GM18909 (cell line): ENCODE measurements around the gene SBF2.
"Not testable (repeated sequence)": the region's sequence is repeated elsewhere in the genome, so short reads cannot be mapped to it uniquely, and the experiment has no call there.

ENCODE experiments used
- ATAC-seq: cut with Tn5 transposase; IDR thresholded peaks from one replicate; pipeline ENCODE4 v1.9.1; 2021; ENCODE audit warnings: mild to moderate bottlenecking; ENCODE audit not compliant: unreplicated experiment, poor library complexity

The SBF2 gene

DNA sequence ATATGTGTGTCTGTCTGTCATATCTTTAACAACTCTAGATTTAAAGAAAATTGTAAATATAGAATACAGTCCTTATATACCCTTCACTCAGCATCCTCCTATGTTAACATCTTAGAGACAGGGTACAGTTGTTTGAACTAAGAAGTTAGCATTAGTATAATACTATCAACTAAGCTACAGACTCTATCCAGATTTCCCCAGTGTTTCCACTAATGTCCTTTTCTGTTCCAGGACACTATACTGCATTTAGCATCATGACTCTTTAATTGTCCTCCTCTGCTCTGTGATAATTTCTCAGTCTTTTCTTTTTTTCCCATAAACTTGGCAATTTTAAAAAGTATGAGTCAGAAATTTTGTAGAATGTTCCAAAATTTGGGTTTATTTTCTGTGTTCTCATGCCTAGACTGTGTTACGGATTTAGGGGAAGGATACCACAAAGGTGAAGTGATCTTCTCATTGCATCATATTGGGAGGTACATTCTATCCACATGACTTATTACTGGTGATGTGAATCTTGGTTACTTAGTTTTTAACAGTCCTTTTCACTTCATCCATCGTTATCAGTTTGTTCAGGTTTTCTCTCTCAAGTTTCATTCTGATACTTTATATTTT is 168.4 kb downstream of the SBF2 start:
- ATAC-seq = no peak

DNA sequence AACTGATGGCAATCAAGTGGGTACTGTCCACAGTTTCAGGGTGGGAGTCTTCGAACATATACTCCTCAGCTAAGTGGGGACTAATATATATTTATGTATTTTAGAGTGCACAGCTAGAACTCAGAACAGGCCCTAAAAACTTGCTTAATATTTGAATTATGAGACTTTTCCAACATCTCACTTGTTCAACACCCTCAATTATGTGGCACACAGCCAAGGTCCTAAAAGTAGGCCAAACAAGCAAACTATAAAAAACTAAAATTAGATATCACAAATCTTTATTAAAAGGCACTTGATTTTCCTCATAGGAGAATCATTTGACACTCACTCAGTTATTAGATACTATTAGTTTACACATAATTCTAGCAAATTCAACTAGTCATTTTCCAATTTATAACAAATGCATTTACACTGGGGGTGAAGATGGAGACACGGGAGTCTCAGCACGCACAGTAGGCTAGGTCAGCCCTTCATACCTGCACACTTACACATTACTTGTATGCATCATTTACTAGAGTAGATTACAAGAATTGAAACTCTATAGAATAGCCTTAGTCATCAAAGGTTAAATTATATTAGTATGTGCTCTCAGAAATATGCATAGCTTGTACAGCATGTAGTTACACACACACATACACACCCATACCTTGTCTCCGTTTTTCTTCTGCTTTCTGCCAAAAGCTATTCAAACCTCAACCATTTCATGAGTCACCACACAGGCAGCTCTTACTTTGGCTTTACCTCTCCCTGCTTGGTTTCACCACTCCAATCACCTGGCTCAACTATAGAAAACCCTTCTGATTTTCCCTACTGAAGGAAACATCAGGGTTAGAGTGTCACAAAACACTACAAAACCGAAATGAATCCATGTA is 171.5 kb downstream of the SBF2 start:
- no peak for ATAC-seq

DNA sequence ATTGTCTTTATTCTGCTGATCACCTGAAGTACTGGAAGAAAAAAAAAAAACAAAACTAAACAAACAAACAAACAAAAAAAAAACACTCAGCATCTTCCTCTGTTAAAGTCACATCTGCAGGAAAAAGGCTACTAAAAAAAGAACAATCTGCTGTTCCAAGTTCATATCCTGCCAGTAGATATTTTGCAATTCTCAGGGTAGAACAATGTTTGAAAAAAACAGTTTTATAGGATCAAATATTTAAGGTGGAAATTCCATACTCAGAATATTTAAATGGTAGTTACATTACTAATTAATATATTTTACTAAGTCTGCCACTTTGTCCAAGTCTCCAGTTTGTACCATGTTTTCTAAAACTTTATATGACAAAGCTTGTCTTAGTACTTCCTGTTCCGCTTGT is 175.2 kb downstream of the SBF2 start:
- ATAC-seq = no peak

DNA sequence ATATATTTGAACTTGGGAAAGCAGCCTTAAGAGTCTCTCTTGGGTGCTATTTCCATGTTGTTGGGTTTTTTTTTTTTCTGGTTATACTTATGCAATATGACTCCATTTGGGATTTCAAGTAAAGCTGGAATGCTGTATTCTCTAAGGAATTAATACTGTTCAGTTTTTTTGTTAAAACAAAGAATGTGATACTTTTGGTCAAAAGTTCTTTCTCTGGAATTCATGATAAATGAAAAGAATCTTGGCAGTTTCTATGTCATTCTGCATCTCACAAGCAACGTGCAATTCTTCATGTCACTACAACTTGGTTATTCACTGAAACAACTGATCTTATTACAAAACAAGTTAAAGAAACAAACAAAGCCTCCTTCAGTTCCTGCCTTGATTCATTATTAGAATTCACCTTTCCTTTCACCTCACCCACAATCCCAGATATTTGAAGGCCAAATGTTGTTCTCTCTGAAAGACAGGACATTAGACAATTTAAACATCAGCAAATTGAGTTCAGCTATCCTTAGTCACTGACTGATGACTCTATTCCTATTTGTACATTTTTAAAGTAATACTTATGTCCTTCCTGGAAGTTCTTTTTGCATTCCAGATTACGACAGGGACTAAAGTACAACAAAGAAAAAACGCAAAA is 176.2 kb downstream of the SBF2 start:
- no peak for ATAC-seq

DNA sequence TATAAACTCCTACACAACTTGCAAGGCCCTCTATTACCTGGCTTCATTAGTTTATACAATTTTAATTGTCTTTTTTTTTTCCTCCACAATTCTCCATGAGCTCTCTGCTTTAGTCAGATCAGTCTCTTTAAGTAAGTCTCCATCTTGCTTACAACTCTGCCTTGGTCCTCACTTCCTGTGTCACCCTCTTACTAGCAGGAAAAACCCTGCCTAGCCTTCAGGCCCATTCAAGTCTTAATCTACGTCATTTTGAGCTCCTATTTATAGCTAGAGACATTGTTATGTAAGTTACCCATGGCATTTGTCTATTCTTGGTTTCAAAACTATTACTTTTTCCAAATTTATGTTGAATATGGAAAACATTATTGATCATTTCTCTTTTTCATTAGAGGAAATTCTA is 177.4 kb downstream of the SBF2 start:
- no peak for ATAC-seq

DNA sequence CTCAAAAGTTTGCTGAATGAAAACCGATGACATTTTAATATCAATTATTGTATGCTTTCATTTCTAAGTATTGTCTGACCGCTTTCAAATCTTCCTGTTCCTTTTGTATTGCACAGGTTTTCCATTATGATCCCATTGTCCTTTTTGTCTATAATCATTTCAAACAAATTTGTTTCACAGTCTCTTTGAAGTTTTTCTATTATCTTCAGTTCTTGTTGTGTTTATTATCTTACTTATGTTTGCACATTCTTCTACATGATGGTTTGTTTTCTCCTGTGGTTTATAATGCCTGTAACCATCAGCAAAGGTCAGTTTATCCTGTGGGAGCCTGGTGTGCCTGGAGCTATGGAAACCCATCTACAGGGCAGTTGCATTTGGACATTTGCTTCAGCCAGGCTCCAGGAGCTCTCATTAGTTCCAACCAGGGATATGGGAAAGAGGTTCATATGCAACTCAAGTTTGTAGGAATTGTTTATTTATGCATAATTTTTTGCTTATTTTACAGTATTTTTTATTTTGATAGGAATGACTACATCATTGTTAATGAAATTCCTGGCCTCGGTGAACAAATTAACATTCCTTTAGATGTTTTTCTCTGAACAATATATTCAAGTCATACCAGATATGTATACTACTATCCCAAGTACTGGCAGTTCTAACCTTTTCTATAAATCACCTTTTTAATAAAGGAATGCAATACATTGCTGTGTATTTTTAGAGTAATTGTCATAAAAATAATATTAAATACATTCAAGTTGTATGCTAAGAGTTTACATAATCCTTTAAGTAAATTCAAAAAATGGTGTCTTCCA is 179.2 kb downstream of the SBF2 start:
- no peak for ATAC-seq

DNA sequence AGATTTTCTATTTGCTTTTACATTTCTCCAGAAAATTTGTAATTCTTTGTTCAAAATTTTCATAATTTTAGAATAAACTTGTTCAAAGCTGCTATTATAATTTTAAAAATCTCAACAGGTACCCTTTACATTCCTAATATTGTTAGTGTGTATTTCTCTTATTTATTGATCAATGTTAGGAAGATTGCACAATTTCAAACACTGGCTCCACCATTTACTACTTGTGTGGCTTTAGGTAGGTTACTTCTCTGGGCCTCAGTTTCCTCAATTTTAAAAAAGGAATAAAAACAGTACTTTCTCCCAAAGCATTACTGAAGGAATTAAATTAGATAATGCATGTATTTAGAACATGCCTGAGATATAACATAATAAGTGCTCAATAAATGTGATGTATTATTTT is 180.2 kb downstream of the SBF2 start:
- no peak for ATAC-seq

DNA sequence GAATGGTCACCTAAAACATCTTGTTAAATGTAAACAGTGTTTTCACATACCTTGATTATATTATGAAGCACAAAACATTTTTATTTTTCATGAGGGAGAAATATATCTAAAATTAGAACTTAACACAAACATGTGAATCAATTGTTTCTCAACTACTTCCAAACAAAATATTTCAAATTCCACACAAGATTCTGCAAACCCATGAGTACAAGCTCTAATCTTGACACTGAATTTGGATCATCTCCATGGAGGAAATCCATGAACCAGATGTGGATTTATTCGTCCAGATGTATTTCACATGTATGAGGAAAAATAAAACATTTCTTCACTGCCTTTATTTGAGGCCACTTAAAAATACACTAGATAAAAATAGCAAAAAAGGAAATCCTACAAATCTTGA is 184.2 kb downstream of the SBF2 start:
- ATAC-seq = no peak

DNA sequence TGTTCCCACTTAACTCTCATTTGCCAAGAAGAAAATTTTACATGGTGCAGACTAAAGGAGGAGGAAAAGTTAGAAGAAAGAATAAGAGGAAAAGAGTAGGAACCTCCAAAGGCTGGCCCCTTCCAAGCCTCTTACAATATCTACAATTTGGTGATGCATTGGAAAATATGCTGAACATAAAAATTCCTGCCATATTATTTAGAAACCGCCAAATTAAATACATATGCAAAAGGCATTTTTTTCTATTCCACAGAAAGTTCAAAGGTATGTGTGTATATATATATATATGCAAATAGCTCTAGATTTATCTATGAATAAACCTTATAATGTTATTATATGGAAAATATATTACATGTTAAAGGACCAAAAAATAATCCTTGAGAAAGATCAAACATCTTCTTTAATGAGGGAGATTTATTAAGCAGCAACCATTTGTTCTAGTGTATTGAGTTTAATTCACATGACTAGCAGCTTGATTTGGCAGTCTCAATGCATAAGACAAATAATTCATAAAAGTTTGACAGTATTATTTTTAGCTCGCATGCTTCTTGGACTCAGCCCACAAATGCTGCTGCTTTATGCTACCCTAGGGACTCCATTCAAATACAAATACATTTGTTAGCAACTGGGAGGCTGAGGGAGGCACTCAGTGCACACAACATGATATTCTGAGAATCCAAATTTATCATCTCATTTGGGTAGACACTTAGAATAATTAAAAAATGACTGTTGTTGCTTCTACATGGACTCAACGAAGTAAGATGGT is 184.9 kb downstream of the SBF2 start:
- no peak for ATAC-seq

DNA sequence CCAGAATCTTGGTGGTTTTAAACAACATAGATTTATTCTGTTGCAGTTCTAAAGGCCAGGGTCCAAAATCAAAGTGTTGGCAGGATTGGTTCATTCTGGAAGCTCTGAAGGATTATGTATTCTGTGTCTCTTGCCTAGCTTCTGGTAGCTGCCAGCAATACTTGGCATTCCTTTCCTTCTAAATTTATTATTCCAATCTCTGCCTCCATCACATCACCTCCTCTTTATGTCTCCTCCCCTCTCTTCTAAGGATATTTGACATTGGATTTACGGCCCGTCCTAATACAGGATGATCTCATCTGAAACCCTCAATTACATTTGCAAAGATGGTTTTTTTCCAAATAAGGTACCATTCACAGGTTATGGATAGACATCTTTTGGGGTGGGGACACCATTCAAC is 186.5 kb downstream of the SBF2 start:
- no peak for ATAC-seq

DNA sequence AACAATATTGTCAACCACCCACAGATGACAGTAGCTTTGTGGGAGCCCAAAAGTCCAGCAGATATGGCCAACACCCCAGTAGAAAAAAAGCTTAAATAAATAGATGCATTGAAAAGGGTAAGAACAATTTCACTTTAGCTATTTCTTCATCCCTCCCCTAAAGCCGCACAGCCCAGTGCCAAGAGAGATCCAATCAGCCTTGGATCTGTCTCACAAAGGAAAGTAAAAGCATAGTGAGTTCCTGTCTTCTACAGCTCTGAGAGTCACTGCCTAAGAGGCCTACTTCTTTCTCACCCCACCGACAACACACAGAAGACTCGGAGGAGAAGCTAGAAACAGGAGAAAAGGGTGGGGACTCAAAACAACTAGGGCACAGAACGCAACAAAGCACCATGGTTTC is 196.4 kb downstream of the SBF2 start:
- ATAC-seq = no peak

DNA sequence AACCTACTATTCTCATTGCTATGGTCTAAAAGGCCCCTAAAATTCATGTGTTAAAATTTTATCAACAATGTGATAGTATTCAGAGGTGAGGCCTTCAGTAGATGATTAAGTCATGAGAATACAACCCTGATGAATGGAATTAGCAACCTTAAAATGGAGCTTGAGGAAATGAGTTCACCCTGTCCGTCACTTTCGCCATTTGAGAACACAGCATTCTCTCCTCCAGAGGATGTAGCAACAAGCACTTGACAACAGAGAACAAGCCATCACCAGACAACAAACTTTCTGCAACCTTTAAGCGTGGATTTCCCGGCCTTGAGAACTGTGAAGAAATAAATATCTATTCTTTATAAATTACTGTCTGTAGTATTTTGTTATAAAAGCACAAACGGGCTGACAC is 197.0 kb downstream of the SBF2 start:
- ATAC-seq = no peak

DNA sequence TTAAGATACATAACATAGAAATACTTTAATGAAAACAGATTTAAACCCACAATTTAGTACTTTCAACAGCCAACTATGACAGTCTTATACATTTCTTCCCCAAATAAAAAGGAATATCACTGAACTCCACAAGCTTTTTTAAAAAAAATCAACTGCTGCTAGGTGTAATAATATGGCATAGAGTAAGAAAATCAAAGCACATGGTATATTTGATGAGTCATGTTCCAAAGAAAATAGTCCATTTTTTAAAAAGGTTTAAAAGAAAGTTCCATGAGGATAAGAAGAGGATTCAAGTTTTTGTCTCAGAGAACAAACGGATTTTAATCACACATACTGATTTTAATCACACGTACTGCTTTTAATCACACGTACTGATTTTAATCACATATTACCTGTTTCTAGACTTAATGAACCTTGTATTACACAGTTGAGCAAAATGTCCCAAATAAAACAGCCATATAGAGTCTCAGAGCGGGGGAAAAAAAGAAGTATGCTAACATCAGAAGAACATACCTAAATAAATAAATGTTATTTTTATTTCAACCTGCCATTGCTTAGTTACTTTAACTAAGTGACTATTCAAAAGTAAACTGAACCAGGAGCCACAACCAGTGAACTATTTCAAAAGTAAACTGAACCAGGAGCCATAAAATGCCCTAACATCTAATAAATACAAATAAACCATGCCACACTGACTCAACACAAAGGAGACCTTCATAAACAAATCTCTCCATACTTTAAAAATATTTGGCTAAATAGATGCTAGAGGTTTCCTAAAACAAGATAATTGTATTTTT is 198.4 kb downstream of the SBF2 start:
- ATAC-seq = no peak

DNA sequence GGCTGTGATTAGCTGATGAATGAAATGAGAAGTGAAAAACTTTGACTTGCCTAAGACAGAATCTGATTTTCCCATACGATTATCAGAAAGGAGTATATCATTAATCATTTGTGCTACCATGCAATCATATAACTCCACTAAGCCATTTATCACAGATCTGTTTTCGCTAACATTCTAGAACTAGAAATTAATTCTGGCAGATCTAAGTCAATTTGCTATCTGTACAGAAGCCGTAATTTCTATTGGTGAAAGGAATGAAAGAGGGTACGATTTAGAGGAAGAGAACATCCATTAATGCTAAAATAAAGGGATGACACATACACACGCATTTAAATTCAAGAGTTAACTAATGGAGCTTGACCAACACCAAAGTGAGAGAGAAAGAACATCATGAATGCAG is 201.6 kb downstream of the SBF2 start:
- no peak for ATAC-seq

DNA sequence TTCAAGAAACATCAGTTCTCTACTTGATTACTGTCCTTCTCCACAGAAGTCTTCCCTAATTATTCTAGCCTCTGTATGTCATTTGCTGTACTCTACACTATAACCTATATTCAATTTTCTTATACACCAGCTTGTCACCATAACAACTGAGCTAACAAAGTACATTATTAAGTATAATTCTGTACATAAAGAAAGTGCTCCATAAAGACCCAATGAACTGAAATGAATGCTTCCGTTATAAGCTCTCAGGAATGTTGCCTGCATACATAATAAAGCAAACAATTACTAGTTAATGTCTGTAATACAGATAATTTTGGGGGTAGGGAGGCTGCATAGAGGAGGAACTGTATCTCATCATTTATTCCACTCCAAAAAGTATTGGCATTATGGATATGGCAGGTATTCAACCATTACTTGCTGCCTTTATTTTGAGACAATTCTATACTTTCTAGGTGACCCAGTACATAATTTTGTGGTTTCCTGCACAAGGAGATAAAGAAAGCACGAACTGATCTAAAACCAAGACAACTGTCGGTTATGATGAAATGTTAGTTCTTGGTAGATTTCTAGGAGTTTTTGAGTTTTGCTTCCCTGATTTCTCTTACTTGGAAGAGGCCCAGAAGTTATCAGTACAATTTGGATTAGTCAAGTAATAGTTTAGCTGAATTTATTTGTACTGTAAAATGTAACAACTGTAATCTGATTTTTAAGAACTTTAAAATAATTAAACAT is 202.5 kb downstream of the SBF2 start:
- no peak for ATAC-seq

DNA sequence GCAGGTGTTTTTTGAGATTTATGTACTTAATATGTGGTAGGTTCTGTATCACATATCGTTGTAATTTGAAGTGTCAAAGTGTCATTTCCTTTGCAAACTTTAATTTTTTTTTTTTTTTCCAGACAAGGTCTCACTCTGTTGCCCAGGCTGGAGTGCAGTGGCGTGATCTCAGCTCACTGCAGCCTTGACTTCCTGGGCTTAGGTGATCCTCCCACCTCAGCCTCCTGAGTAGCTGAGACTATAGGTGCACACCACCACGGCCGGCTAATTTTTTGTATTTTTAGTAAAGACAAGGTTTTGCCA is 206.1 kb downstream of the SBF2 start:
- ATAC-seq = not testable (repeated sequence)

DNA sequence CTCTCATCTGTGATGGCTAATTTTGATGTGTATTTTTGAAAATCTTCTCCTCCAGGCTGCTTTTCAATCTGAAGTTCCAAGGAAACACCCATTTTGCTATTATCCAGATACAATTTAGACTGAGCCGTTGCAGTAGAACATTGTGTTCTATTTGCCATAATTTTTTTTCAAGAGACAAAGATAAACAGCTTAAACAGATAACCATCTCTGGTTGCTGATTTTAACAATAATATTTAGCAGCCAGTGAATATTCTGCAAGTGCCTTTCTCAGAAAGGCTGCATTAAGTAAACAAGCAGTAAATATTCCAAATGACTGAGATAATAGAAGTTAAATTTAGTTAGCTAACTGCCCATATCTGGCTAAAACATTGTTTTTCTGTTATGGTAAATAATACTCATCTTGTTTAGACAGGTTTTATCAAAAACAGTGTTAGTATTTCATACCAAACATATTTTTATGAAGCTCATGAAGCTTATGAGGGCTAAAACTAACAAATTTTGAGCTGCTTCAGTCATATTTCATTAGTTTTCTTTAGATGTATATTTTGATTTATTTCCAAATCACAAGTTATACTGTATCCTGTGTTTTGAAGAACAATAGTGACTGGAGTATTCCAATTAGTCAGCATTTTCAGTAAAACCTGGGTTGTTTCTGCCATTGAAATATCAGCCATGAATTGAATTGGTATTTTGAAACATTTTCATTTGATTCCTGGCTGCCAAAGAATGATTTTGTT is 206.7 kb downstream of the SBF2 start:
- no peak for ATAC-seq

DNA sequence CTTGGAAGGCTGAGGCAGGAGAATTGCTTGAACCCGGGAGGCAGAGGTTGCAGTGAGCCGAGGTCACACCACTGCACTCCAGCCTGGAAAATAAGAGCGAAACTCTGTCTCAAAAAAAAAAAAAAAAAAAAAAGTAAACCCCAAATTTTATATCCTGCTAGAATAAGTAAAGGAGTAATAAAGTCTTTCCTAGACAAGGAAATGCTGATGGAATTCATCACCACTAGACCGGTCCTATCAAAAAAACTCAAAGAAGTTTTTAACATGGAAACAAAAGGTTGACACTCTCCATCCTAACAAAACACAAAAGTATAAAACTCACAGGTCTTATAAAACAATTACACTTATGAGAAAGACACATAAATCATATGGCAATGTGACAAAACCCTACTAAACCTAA is 213.9 kb downstream of the SBF2 start:
- no peak for ATAC-seq
